IPS-NIHi7 (cell line): ENCODE results near the gene MT1B.
"Not testable (repeated sequence)": the region's sequence is repeated elsewhere in the genome, so short reads cannot be mapped to it uniquely, and the experiment has no call there.

ENCODE experiments used
- DNase-seq: peaks from one replicate; pipeline ENCODE4 v3.0.0; 2012; ENCODE audit warnings: mixed read lengths; ENCODE audit errors: extremely low spot score

The MT1B gene

DNA sequence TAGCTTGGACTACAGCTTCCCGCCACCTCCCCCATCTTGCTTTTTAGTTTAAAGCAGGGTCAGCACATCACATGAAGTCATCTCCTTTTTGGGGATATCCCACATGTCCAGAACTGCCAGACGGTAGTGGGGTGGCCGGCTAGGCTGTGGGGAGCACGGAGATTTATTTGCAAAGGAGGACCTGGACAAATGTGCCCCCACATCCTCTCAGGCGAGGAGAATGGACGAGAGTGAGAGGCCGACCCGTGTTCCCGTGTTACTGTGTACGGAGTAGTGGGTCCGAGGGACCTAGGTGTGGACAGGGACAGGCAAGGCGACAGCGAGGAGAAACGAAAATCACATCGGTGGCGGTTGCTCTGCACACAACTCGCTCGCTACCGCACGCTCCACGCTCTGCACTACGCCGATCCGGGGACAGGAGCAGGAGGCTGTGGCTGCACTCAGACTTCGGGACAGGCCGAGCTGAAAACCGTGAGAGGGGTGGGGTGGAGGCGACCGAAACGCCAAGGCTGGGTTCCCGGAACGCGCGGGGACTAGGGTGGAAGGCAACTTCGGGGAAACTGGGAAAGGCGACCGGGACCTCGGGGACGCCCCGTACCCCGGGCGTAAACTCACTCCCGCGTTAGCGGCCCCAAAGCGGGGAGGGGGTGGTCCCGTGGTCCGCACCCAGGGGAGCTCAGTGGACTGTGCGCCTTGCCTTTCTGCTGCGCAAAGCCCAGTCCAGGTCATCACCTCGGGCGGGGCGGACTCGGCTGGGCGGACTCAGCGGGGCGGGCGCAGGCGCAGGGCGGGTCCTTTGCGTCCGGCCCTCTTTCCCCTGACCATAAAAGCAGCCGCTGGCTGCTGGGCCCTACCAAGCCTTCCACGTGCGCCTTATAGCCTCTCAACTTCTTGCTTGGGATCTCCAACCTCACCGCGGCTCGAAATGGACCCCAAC, 13.6 kb upstream of the MT1B start, which contains the start of gene MT1A:
Gene MT1A (plus strand): TSS at position 853 of the 937 bp plus-strand sequence. CDS start 73 bp downstream, at position 926.
- DNase-seq, result peak; percentile 77

DNA sequence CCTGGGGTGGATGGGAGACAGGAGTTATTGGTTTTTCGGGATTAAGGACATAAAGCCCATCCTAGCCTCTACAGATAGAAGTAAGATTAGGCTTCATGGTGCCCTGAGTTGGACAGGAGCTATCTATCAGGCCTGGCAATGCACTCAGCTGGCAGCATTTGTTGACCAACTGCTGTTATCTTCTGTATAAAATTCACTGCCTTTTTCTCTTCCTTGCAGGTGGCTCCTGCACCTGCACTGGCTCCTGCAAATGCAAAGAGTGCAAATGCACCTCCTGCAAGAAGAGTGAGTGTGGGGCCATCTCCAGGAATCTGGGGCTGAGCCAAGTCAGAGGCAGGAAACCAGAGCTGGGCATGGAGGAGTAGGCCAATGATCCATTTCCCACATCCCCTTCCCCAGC, 12.6 kb upstream of the MT1B start:
- no peak for DNase-seq

DNA sequence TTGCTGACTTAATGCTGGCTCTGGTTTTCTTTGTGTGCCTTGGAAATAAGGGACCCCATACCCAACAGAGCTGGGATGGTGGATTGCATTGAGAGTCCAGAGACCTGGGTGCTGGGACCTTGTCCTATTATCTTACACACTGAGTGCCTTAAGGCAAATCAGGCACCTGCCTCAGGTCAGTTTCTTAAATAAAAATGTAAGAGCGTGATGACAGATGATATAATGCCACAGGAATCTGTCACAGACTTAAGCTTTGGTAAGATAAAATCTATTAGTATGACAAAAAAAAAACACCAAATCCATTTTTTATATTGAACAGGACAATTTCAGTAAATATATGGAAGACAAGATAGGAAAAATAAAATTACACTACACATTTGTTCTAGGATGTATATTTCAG, 11.6 kb upstream of the MT1B start:
- no peak for DNase-seq

DNA sequence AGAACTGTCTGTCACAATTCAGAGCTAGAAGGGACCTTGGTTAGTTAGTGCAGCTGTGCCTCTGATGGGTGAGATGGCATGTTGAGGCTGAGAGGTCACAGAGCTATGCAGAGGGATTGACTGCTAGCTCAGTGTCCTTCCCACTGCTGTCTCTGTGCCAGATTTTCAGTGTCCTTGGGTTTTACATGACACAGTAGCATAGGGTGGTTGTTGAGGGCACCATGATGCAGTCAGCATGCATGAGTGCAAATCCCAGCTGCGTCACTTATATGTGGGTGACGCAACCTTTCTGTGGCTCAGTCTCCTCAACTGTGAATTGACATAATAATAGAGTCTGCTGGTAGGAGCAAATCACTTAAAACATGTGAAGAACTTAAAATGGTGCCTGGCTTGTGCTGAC, 10.5 kb upstream of the MT1B start:
- no peak for DNase-seq

DNA sequence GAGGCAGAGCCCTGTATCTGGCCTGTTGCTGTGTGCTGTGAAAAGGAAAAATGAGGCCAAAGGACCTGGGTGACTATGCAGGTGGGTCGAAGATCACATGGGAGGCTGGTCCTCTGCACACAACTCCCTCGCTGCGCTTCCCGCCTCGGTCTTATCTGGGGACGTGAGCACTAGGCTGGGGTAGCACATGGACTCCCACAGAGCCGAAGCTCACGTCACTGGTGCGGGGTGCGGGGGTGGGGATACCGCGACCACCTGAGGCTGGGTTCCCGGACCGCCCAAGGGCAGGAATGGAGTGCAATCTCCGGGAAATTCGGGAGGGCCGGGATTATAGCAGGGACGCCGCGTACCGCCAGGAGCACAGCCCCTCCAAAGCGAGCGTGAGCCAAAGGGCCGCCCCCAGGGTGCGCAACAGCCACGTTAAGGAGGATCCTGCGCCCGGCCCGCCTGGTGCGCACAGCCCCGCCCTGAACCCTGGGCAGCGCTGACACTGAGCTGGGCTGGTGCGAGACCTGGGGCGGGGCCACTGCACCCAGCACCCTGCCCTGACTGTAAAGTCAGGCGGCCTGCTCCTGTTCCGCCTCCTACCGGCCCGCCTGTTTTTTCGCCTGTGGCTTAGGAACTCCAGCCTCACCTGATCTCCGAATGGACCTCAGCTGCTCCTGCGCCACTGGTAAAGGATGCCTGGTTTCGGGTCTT, 8.5 kb upstream of the MT1B start:
- peak; percentile 68 for DNase-seq

DNA sequence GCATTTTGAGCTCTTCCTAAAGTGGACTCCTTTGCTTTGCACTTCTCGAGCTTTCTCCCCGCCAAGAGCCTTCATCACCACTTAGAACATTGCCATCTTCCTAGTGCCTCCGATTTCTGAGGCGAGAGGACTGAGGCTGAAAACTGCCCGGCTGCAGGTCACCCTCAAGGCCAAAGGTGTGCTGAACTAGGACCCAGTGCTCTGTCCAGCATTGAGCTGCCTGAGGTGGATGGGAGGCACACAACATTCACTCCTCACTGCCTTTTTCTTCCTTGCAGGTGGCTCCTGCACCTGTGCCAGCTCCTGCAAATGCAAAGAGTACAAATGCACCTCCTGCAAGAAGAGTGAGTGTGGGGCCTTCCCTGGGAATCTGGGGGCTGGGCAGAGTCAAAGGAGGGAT, 7.9 kb upstream of the MT1B start:
- no peak for DNase-seq

DNA sequence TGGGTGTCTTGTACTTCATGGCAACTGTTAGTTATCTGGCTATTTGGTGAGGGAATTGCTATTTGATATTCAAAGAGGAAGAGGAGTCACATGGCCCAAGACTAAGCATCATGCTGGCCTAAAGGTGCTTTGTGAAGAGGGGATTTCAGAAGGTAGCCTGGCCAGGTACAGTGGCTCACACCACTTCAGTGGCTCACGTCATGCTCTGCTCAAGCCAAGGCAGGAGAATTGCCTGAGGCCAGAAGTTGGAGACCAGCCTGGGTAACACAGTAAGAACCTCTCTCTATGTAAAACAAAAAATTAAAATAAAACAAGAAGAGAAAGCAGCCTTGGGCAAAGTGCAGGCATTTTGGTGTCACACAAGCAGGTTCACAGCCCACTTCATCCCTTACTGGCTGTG, 6.4 kb upstream of the MT1B start:
- no peak for DNase-seq

DNA sequence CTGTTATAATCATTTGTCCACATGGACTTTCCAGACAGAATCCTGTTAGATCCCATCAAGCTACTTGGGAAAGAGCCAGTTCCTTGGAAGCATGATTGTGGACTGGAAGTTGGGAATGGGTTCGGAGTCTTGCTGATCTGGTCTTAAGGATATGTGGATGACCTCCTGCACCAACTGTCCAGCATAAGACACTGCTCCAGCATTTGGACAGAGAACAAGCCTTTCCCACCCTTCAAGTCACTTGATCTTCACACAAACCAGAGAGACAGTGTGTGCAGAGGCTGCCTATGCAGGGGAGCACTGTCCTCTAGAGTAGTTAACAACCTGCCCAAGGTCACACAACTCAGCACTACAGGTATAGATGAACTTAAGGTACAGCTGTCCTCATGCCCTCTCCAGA, 5.8 kb upstream of the MT1B start:
- no peak for DNase-seq

DNA sequence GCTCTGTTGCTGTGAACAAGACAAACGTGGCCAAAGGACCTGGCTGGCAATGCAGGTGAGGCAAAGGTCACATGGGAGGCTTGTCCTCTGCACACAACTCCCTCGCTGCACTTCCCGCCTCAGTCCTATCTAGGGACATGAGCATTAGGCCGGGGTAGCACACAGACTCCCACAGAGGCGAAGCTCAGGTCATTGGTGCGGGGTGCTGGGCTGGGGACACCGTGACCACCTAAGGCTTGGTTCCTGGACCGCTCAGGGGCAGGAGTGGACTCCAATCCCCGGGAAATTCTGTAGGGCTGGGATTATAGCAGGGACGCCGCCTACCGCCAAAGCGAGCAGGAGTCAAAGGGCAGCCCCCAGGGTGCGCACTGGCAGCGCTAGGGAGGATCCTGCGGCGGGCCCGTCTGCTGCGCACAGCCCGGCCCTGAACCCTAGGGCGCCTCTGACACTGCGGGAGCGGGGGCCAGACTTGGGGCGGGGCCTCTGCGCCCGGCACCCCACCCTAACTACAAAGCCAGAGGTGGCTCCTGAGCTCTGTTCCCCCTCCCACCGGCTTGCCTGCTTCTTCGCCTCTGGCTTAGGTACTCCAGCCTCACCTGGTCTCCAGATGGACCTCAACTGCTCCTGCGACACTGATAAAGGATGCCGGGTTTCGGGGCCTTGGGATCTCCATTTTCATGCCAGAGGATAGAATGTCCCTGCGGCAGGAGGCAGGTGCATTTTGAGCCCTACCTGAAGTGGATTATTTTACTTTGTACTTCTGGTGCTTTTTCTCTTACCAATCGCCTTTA, 3.9 kb upstream of the MT1B start:
- DNase-seq, result no peak

DNA sequence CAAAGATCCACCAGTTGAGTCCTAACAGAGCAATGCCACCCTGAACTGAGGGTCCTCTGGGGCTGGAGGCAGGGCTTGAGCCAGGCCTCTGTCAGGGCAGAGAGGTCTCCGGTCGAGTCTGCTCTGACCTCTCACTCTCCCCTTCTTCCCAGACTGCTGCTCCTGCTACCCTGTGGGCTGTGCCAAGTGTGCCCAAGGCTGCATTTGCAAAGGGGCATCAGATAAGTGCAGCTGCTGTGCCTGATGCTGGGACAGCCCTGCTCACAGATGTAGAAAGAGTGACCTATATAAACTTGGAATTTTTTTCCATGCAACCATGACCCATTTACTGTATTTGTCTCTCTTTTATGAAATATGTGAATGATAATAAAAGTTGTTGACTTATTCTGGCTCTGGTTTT, 2.4 kb upstream of the MT1B start:
- DNase-seq, result no peak

DNA sequence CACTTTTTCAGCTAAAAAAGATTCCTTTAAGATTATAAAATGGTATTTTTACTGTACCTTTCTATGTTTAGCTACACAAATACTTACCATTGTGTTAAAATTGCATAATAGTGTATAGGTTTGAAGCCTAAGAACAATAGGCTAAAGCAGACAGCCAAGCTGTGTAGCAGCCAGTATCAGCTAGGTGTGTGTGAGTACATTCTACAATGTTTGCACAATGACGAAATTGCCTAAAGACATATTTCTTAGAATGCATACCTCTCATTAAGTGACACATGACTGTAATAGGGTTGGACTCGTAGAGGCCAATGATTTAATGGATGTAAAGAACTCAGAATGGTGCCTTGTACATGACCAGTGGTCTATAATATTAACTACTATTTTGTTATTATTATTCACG, 1.9 kb upstream of the MT1B start:
- no peak for DNase-seq

DNA sequence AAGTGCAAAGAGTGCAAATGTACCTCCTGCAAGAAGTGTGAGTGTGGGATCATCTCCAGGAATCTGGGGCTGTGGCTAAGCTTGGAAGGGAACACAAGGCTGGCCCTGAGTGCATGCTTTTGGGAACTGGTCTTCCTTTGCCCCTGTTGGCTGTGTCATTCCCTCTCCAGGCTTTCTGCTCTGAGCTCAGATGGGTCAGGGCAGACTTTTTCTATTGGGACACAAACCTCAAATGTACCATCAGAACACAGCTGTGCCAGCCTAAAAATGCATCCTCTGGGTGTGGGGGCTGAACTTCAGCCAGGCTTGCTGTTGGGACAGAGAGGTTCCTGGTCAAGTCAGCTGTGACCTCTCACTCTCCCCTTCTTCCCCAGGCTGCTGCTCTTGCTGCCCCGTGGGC, 914 bp downstream of the MT1B start:
- DNase-seq, result no peak

DNA sequence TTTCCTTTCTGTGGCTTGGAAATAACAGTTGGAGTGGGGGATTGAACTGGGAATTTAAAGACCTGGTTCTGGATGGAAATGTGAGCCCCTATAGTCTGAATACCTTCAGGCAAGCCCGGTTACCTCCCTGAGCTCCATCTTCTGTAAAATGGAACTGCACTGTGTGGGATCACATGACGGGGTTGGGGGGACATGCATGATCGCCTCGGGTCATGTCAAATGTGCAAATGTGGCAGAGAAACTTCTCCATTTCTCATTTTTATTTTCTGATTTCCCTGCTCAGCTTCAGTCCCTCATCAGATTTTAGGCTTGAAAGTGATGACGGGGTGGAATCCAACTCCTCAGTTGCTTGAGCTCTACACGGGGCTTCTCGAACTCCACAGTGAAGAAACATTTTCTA, 1.5 kb downstream of the MT1B start:
- DNase-seq, result no peak

DNA sequence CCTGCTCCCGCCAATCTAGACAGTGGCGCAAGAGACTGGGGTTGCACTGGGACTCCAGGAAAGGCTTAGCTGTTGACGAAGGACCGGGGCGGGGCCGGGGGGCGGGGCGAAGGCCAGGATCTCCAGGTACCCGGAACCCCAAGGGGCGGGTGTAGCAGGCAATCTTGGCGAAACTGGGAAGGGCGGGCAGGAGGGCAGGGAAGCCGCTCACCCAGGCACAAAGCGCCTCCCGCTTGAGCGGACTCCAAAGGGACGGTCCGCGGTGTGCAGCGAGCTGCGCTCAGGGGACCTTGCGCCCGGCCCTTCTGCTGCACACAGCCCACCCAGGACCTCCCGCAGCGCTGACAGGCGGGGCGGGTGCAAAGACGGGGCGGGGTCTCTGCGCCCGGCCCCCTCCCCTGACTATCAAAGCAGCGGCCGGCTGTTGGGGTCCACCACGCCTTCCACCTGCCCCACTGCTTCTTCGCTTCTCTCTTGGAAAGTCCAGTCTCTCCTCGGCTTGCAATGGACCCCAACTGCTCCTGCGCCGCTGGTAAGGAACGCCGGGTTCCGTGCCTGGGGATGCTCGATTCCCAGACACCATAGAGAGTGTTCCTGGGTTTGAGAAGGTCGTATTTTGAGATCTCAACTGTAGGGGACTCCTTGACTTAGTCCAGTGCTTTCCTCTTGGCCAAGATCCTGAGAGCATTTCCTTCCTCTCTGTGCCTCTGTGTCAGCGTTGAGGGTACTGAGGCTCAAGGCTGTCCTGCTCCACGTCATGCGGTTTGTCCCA, 6.1 kb downstream of the MT1B start, which contains the start of gene MT1F:
Gene MT1F (plus strand): TSS at position 405 of the 772 bp plus-strand sequence. CDS start 100 bp downstream, at position 505.
- peak; percentile 86 for DNase-seq

DNA sequence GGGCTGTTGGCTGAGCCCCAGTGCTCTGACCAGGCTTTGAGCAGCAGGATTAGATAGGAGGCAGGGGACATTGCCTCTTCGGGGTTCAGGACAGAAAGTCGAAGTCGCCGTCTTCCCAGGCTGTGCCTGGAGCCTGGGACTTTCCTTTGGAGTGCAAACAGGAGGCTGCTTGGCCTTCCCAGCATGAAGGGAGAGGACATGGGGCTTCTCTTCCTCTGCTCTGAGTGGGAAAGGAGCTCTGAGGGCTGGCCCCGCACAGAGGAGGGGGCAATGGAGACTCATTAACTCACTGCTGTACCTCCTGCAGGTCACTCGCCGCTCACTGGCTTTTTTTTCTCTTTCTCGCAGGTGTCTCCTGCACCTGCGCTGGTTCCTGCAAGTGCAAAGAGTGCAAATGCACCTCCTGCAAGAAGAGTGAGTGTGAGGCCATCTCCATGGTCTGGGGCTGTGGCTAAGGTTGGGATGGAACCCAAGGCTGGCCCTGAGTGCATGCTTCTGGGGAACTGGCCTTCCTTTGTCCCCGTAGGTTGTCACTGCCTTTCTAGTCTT, 6.7 kb downstream of the MT1B start:
- no peak for DNase-seq

DNA sequence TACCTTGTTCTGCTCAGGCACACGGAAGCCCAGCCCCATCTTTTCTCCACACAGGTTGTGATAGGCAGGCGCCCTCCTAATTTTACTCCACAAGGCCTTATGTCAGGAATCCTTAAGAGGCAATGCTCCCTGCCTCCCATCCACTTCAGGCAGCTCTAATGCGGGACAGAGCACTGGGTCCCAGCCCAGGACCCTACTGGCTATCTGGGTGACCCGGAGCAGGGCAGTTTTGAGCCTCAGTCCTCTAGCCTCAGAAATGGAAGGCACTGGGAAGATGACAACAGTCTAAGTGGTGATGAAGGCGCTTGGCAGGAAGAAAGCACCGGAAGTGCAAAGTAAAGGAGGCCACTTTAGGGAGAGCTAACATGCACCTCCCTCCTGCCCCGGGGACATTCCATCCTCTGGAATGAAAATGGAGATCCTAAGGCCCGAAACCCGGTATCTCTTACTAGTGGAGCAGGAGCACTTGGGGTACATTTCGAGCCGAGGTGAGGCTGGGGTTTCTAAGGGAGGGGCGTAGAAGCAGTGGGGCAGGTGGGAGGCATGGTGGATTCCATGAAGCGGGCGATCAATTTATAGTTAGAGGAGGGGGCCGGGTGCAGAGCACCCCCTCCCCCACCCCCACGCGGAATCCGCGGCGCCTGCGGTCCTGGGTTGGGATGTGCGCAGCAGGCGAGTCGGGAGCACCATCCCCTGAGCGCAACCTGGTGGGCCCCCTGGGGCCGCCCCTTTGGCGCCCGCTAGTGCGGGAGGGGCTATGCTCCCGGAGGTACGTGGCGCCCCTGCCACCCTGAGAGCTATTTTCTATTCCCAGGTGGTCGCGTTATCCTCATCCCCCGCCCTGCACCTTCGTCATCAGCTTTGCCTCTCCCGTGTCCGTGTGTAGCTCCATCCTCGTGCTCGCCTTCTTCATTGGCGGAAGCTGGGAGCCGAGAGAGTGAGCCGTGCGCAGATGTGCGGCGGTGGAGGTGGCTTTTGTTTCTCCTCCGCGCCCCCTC, 11.0 kb downstream of the MT1B start:
- no peak for DNase-seq

DNA sequence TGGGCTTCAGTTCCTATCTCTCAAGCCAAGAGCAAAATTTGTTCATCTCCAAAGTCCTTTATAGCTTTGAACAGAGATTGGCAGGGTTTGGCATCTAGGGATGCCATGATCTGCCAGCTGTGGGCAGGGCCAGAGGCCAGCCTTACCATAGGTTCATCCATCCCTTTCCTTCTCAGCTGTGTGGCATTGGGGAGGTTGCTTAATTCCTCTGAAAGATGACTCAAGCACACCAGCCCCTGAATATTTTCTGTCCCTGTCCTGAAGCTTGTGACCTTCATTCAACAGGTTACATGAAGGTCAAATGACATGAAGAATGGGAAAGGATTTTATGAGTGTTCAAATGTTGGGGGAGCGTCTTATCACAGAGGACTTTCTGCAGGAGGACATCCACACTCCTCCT, 12.8 kb downstream of the MT1B start:
- DNase-seq, result no peak

DNA sequence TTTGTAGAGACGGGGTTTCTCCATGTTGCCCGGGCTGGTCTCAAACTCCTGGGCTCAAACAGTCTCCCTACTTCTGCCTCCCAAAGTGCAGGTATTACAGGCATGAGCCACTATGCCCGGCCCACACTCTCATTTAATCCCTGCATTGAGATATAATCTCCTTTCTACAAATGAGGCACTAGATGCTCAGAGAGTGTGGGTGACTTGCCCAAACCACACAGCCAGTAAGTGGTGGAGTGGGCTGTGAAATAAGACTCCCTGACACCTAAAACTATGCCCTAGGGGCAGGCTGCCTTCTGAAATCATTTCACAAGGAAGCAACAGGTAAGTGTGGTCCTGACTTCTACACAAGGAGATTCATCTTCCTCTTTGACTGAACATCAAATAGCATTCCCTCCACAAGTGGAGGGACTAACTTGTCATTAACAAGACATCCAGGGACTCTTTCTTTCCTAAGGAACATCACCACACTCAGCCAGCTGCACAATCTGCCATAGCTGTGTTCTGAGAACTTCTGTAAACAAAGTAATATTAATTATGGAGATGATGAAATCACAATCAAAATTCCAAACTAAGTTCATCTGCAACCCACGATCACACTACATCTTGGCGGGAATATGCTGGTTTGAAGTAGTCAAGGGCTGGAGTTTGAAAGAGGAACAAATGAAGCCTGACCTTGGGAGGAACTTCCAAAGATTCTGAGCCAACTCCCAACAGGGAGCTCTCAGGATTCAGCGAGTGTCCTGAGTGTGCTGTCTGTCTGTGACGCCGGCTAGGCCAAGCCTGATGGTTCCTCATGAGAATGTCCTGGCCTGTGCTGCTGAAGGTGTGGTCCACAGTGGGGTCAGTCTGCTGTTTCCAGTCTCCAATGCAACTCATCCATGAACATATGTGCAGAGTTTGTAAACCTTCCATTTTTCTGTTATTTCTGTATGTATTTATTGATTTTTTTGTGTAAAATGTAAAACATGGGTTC, 13.9 kb downstream of the MT1B start:
- not testable (repeated sequence) for DNase-seq
